Measurements from ENCODE around the gene RAD51B.

DNA sequence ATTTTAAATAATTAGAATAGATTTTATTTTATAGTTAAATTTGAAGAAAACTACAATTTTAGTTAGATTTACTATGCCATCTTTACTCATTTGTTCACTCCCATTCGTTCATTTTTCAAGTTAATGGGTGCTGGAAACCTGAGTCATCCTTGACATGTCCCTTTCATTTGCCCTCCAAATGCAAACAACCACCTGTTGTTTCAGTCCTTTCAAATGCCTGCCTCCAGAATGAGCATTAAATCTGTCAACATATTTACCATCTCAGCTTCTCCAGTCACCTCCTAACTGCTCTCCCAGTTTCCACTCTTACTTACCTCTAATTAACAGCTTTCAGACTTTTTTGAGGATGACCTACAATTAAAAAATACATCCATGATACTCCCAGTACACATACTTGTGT, 375.5 kb downstream of the RAD51B start:
- TF ChIP-seq SP1 (CRISPR knock-in tag; IDR thresholded peaks at IDR 0.05) (no peak), ZNF175 (CRISPR knock-in tag; IDR thresholded peaks at IDR 0.05; ENCODE audit: low read depth) (no peak)

All from K562 (cell line).